HEK293 (cell line): Measurements from ENCODE around the gene SLC30A1.

Experiments
- HOXD13 ChIP-seq: sonication (generic); formaldehyde crosslinking; IDR thresholded peaks from 2 replicates; pipeline ENCODE4 v1.8.0; 2022; ENCODE audit warnings: missing genetic modification reagents, borderline replicate concordance
- ZFP3 ChIP-seq: fragments of 450-650 bp; formaldehyde crosslinking; IDR thresholded peaks from 2 replicates; pipeline ENCODE4 v1.5.1; 2016; ENCODE audit warnings: low read depth, missing biosample characterization, missing genetic modification characterization

GRCh38 chr1:211628417-211628816 lies 49.5 kb upstream of the SLC30A1 start:
- TF ChIP-seq HOXD13 (CRISPR knock-in tag): no peak
- no peak for TF ChIP-seq ZFP3 (tag by site-specific recombination)
